Ovary (tissue), 9 donors: ENCODE data around the gene PTGER2. TPM values are rescaled to one million over a fixed set of nuclear protein-coding genes. Genes with fewer than 3 reads are reported as not detected.

Experiments used
- DNase-seq, 5 donors: peaks; one replicate each; pipeline ENCODE4 v3.0.0-alpha.2; 2019 to 2020
- H3K27ac ChIP-seq, 2 donors: fragments of 200-600 bp; one replicate each; pipeline versions ENCODE4 v1.5.1 to v1.8.0; 2019 to 2022
- H3K27me3 ChIP-seq: fragments of 200-600 bp; one replicate; pipeline ENCODE4 v1.8.0; 2022
- H3K36me3 ChIP-seq: fragments of 200-600 bp; sonication (generic); one replicate; pipeline ENCODE4 v1.5.1; 2019
- H3K4me1 ChIP-seq: one replicate; pipeline ENCODE4 v1.8.1; 2013; ENCODE audit warnings: mild to moderate bottlenecking, moderate library complexity; ENCODE audit not compliant: insufficient read depth
- H3K4me3 ChIP-seq: fragments of 200-600 bp; sonication (generic); one replicate; pipeline ENCODE4 v1.5.1; 2017
- H3K9me3 ChIP-seq, 2 donors: fragments of 200-600 bp in 1 of 2; sonication (generic) in 1 of 2; one replicate each; pipeline versions ENCODE4 v1.5.1 to v1.8.1; 2013 to 2019; ENCODE audit warnings: mild to moderate bottlenecking in 1 of 2, moderate library complexity in 1 of 2
- CTCF ChIP-seq, 3 donors: fragments of 450-650 bp in 2 of 3; fragments of 200-600 bp in 1 of 3; IDR thresholded peaks; one replicate each; pipeline versions ENCODE4 v1.5.1 to v1.8.0; 2016 to 2022; ENCODE audit warnings: antibody characterized with exemption in 3 of 3, mild to moderate bottlenecking in 1 of 3
- EP300 ChIP-seq: sonication (generic); formaldehyde crosslinking; IDR thresholded peaks from one replicate; pipeline ENCODE4 v1.6.1; 2017; ENCODE audit warnings: antibody characterized with exemption
- POLR2A ChIP-seq: fragments of 450-650 bp; IDR thresholded peaks from one replicate; pipeline ENCODE4 v1.6.1; 2017; ENCODE audit warnings: antibody characterized with exemption, mild to moderate bottlenecking, moderate library complexity
- WGBS, 3 donors: extraction: QIAGEN DNeasy Blood & Tissue Kit in 1 of 3; methylation state at CpG; one replicate each; pipeline versions ENCODE4 v1.1.5 to v1.1.7; 2013 to 2017; 5-methylcytosine and 5-hydroxymethylcytosine counted together
- intact Hi-C, 4 donors: fragments of 100-400 bp; cut with DNase I; formaldehyde crosslinking; loops; one replicate each; pipeline versions ENCODE4 v1.11.0 to v1.15.1; 2022 to 2023
- polyA plus RNA-seq, 2 donors: library from polyadenylated mRNA; stranded (reverse); fragments of 200-250 nt in 1 of 2; fragments of 350-450 nt in 1 of 2; fragmentation: Illumina TruSeq in 1 of 2; extraction: RNeasy Lipid Tissue Mini Kit (QIAGEN cat#74804) in 1 of 2; gene quantifications; one replicate each; pipeline ENCODE4 v1.2.3, GENCODE V29; 2013 to 2014
- total RNA-seq, 7 donors: library from RNA; depleted of rRNA in 2 of 7; stranded (reverse); fragments of >200 nt in 2 of 7; fragmentation: NEBNext Ultra II Directional in 3 of 7; extraction: Animal tissue kit (Norgen Biotek cat#: 25700) in 3 of 7; gene quantifications; one replicate each; pipeline versions ENCODE4 v1.1.0 to v1.2.4, GENCODE V29; 2016 to 2023
- donor health status: DM: no; HTN: no; CAD: no; lungs with moderate emphysema.
- donor health status: DM: no; HTN: no; CAD: no.
- donor health status: Bipolar disorder and iron deficiency.
- donor health status: DM: yes; HTN: yes; CAD: no.
- donor health status: DM: no; HTN: no; CAD: no.
- donor health status: DM: yes; HTN: yes; CAD: no.

The PTGER2 gene
- total and polyA plus RNA-seq, 9 donors = 0.86 to 15.6 (median 6.4) TPM

GRCh38 chr14:52339262-52339661 is 25.1 kb downstream of the PTGER2 start:
- H3K27me3 ChIP-seq = no peaks in the 10 kb centered on the region
- no peak for DNase-seq
- H3K4me1 ChIP-seq = no peaks in the 10 kb centered on the region
- no peaks in the 10 kb centered on the region for H3K36me3 ChIP-seq
- 93 to 95% (median 95%) methylated on average over 1 of the region's 1 CpG for WGBS, 3 donors
- H3K27ac ChIP-seq = no peak overlapping the region
- TF ChIP-seq CTCF (IDR thresholded peaks at IDR 0.05) (no peak), EP300 (no peak), POLR2A (no peak)
- intact Hi-C loops = no loop called here
- no peak overlapping the region for H3K4me3 ChIP-seq
- H3K9me3 ChIP-seq = no peaks in the 10 kb centered on the region

GRCh38 chr14:52342849-52343596 is 28.9 kb downstream of the PTGER2 start:
- intact Hi-C loops = no loop called here
- Histone ChIP-seq H3K4me1 (no peaks in the 10 kb centered on the region), H3K9me3 (no peaks in the 10 kb centered on the region), H3K36me3 (no peaks in the 10 kb centered on the region), H3K27ac (no peak overlapping the region), H3K4me3 (no peak overlapping the region), H3K27me3 (no peaks in the 10 kb centered on the region)
- no peak for TF ChIP-seq CTCF (IDR thresholded peaks at IDR 0.05)
- no peak for TF ChIP-seq POLR2A
- no peak for TF ChIP-seq EP300
- no peak for DNase-seq
- 93 to 97% (median 95%) methylated on average over 1 of the region's 1 CpG for WGBS, 3 donors

- H3K4me1 ChIP-seq = peaks cover 4% of the 10 kb centered on the region
- no peaks in the 10 kb centered on the region for H3K9me3 ChIP-seq
- intact Hi-C loops = no loop called here
- no peak overlapping the region for H3K4me3 ChIP-seq
- 85 to 91% (median 88%) methylated on average over 4 of the region's 4 CpGs for WGBS, 3 donors
- no peak for DNase-seq
- no peaks in the 10 kb centered on the region for H3K27me3 ChIP-seq
- H3K27ac ChIP-seq = no peak overlapping the region
- H3K36me3 ChIP-seq = no peaks in the 10 kb centered on the region
- TF ChIP-seq EP300 (no peak), POLR2A (no peak), CTCF (IDR thresholded peaks at IDR 0.05) (no peak)
Observed at GRCh38 chr14:52346778-52347177, 32.7 kb downstream of the PTGER2 start.

GRCh38 chr14:52348279-52348678 is 34.2 kb downstream of the PTGER2 start:
- intact Hi-C loops = no loop called here
- no peak overlapping the region for H3K4me3 ChIP-seq
- no peaks in the 10 kb centered on the region for H3K36me3 ChIP-seq
- no peak for DNase-seq
- peaks cover 5% of the 10 kb centered on the region for H3K4me1 ChIP-seq
- 90 to 93% (median 92%) methylated on average over 5 of the region's 5 CpGs for WGBS, 3 donors
- H3K27me3 ChIP-seq = no peaks in the 10 kb centered on the region
- no peaks in the 10 kb centered on the region for H3K9me3 ChIP-seq
- TF ChIP-seq CTCF (IDR thresholded peaks at IDR 0.05) = no peak
- no peak for TF ChIP-seq POLR2A
- no peak for TF ChIP-seq EP300
- H3K27ac ChIP-seq = no peak overlapping the region
